ENCODE results near the gene MYO18B. TPM values are rescaled to one million over a fixed set of nuclear protein-coding genes. Genes with fewer than 3 reads are reported as not detected.

MYO18B gene
- total and polyA plus RNA-seq, 2 donors (not counting 1 experiment from before 2014, with no cell fraction given), result 0.15 TPM; not detected in 1

- peak overlapping the region; percentile 15 for H3K27ac Mint-ChIP-seq
- peaks cover 8% of the 10 kb centered on the region for H3K4me1 Mint-ChIP-seq
- no peaks in the 10 kb centered on the region for H3K27me3 Mint-ChIP-seq
- CTCF ChIA-PET, result interaction anchor here (1.3 kb wide), 1 partner anchor 27 kb away, joined by 3 read pairs; no protein-coding TSS in a partner anchor
- Histone ChIP-seq H3K27me3 (replicated peaks in 1 of 4; ENCODE audit: control extremely low read depth in 1 of 4, control insufficient read depth in 3 of 4, insufficient read depth in 4 of 4, low read length in 3 of 4) (no peaks in the 10 kb centered on the region), H2AFZ (ENCODE audit: insufficient read depth, low read depth, low read length, poor library complexity, severe bottlenecking) (no peak overlapping the region), H3K9ac (ENCODE audit: low read length) (no peak overlapping the region), H4K20me1 (ENCODE audit: control insufficient read depth, insufficient read depth, low read length, poor library complexity, severe bottlenecking) (no peaks in the 10 kb centered on the region), H3K4me1 (ENCODE audit: control insufficient read depth in 2 of 2, insufficient read depth in 2 of 2, low read length in 2 of 2) (no peaks in the 10 kb centered on the region), H3K4me2 (replicated peaks; ENCODE audit: low read depth, low read length, poor library complexity, severe bottlenecking) (no peak overlapping the region), H3K36me3 (replicated peaks in 1 of 2; ENCODE audit: control extremely low read depth in 1 of 2, control insufficient read depth in 1 of 2, extremely low read depth in 1 of 2, insufficient read depth in 2 of 2, low read length in 1 of 2) (peaks cover 2 to 9% of the 10 kb centered on the region in 2 experiments), H3K9me3 (ENCODE audit: control extremely low read depth in 1 of 3, control insufficient read depth in 2 of 3, insufficient read depth in 1 of 3, low read length in 2 of 3) (no peaks in the 10 kb centered on the region), H3K4me3 (ENCODE audit: control extremely low read depth in 1 of 5, extremely low read depth in 1 of 5, insufficient read depth in 1 of 5, low read depth in 2 of 5, low read length in 4 of 5) (no peak overlapping the region), H3K27ac (ENCODE audit: low read length in 2 of 2) (no peak overlapping the region), H3K79me2 (ENCODE audit: control insufficient read depth, insufficient read depth, low read length) (no peaks in the 10 kb centered on the region)
- POLR2A ChIA-PET, result no interaction called here
- DNase-seq (no peak), ATAC-seq (ENCODE audit: low read depth) (no peak)
- WGBS (ENCODE audit: insufficient coverage), result 53% methylated on average over 17 of the region's 19 CpGs
- no peak overlapping the region for H3K4me3 Mint-ChIP-seq
- intact Hi-C loops (cut with micrococcal nuclease), result no loop called here
- TF ChIP-seq EZH2 (IDR thresholded peaks at IDR 0.05; ENCODE audit: borderline replicate concordance, insufficient read depth, low read depth, low read length, poor library complexity, severe bottlenecking), result no peak
- no peak for TF ChIP-seq CTCF (IDR thresholded peaks at IDR 0.05)
- H3K9me3 Mint-ChIP-seq (ENCODE audit: insufficient read depth), result no peaks in the 10 kb centered on the region
Measured at GRCh38 chr22:25729016-25729995, 12.7 kb upstream of the MYO18B start.

GRCh38 chr22:25735650-25736049, 6.3 kb upstream of the MYO18B start:
- Mint-ChIP-seq H3K27me3 (peaks cover 23% of the 10 kb centered on the region), H3K27ac (no peak overlapping the region), H3K9me3 (ENCODE audit: insufficient read depth) (no peaks in the 10 kb centered on the region), H3K4me1 (peaks cover 4% of the 10 kb centered on the region), H3K4me3 (no peak overlapping the region)
- no peaks in the 10 kb centered on the region for H3K36me3 ChIP-seq (replicated peaks in 1 of 2; ENCODE audit: control extremely low read depth in 1 of 2, control insufficient read depth in 1 of 2, extremely low read depth in 1 of 2, insufficient read depth in 2 of 2, low read length in 1 of 2)
- CTCF ChIA-PET, result no interaction called here
- intact Hi-C loops (cut with micrococcal nuclease), result no loop called here
- no peaks in the 10 kb centered on the region for H3K9me3 ChIP-seq (ENCODE audit: control extremely low read depth in 1 of 3, control insufficient read depth in 2 of 3, insufficient read depth in 1 of 3, low read length in 2 of 3)
- DNase-seq, result no peak
- TF ChIP-seq CTCF (IDR thresholded peaks at IDR 0.05), result no peak
- TF ChIP-seq EZH2 (IDR thresholded peaks at IDR 0.05; ENCODE audit: borderline replicate concordance, insufficient read depth, low read depth, low read length, poor library complexity, severe bottlenecking), result no peak
- WGBS (ENCODE audit: insufficient coverage), result no CpG with 5 or more reads among the region's 2 CpGs
- POLR2A ChIA-PET, result interaction anchor here (0.7 kb wide), 1 partner anchor 1855 kb away, joined by 3 read pairs; no protein-coding TSS in a partner anchor
- H3K9ac ChIP-seq (ENCODE audit: low read length), result no peak overlapping the region
- no peak overlapping the region for H3K27ac ChIP-seq (ENCODE audit: low read length in 2 of 2)
- peaks cover 0 to 3% of the 10 kb centered on the region in 2 donors for H3K4me1 ChIP-seq (ENCODE audit: control insufficient read depth in 2 of 2, insufficient read depth in 2 of 2, low read length in 2 of 2)
- ATAC-seq (ENCODE audit: low read depth), result no peak
- no peak overlapping the region for H2AFZ ChIP-seq (ENCODE audit: insufficient read depth, low read depth, low read length, poor library complexity, severe bottlenecking)
- no peaks in the 10 kb centered on the region for H3K79me2 ChIP-seq (ENCODE audit: control insufficient read depth, insufficient read depth, low read length)
- no peaks in the 10 kb centered on the region for H4K20me1 ChIP-seq (ENCODE audit: control insufficient read depth, insufficient read depth, low read length, poor library complexity, severe bottlenecking)
- H3K27me3 ChIP-seq (replicated peaks in 1 of 4; ENCODE audit: control extremely low read depth in 1 of 4, control insufficient read depth in 3 of 4, insufficient read depth in 4 of 4, low read length in 3 of 4), result peaks cover 0 to 8% (median 4%) of the 10 kb centered on the region in 4 experiments
- no peak overlapping the region for H3K4me2 ChIP-seq (replicated peaks; ENCODE audit: low read depth, low read length, poor library complexity, severe bottlenecking)
- H3K4me3 ChIP-seq (ENCODE audit: control extremely low read depth in 1 of 5, extremely low read depth in 1 of 5, insufficient read depth in 1 of 5, low read depth in 2 of 5, low read length in 4 of 5), result no peak overlapping the region
